ENCODE data around the gene DNAI7.

DNAI7 gene

DNA sequence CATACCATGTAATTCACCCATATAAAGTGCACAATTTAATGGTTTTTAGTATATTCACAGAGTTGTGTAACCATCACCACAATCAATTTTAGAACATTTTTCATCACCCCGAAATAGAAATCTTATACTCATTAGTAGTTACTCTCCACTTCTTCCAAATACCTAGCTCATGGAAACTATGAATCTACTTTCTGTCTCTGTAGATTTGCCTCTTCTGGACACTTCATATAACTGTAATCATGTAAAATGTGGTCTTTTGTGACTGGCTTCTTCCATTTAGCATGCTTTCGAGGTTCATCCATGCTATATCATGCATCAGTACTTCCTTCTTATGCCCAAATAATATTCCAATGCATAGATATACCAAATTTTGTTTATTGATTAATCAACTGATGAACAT, 10.8 kb downstream of the DNAI7 start:
- DNase-seq: no peak

DNA sequence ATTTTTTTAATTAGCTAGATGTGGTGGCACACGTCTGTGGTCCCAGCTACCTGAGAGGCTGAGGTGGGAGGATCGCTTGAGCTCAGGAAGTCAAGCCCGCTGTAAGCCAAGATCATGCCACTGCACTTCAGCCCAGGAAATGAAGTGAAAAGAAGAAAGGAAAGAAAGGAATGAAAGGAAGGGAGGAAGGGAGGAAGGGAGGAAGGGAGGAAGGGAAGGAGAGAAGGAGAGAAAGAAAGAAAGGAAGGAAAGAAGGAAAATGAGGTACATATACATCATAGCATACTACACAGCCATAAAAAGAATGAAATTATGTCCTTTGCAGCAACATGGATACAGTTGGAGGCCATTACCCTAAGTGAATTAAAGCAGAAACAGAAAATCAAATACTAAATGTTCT, 12.2 kb downstream of the DNAI7 start:
- no peak for DNase-seq

DNA sequence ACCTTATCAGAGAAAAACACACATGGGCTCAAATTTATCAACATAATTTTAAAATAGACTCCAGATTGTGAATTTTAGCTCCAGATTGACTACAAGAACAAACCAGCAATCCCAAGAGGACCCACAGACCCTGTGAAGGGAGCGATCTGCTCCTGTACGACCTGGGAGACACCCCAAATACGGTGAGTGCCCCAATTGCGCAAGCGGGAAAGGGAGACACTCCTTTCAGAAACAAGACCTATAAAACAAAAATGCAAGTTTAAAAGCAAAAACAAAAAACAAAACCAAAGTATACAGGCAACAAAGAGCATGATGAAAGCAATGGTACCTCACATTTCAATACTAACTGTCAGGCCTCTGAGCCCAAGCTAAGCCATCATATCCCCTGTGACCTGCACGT, 32.1 kb downstream of the DNAI7 start:
- DNase-seq: no peak

DNA sequence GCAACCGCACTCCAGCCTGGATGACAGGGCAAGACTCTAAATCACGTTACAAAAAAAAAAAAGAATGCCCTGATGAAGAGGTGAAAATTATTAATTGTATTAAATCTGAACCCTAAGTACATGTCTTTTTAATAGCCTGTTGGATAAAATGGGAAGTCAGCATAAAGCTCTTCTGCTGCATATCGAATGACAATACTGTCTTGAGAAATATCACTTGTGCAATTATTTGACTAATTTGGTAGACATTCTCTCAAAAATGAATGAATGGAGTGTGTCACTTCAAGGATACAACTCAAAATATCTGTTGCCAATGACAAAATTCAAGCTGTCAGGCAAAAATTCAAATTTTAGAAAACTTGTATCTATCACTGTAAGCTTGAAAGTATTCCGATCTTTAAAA, 38.9 kb downstream of the DNAI7 start:
- DNase-seq: peak; percentile 2 to 63

DNA sequence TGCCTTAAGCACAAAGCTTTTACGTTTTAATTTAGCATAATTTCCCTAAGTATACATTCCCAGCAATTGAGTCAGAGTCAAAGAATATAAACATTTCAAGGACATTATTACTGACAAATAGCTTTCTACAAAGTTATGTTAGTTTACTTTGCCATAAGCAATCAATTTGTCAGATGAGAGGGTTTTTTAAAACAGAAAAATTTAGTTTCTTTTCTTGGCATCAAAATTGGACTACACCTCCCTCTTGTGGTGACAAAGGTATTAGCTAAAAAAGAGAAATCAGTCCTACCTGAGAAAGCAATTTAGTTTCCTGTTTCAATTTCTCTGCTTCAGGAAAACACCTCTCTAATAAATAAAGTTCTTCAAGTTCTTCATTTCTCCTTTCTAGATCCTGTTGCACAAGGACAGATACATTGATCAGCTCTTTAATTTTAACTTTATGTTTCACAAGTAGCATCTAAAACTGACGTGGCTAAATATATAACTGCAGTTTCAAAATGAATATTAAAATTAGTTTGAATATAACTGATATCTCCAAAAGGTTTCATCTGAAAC, 39.9 kb downstream of the DNAI7 start:
- DNase-seq: peak; percentile 3 to 23

DNA sequence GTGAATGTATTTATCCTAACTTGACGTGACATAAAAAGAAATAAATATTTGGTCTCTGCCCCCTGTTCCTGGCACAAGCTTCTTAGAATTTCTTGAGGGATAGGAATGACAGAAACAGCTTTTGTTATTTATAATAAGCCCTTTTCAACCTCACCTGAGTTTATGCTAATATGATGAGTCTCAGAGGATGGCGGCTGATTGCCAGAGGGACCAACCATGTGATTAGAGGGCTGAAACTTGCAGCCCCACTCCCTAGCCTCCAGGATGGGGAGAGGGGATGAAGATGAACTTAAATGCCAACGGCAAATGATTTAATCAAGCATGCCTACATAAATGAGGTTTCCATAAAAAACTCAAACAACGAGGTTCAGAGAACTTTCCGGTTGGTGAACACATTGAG, 42.9 kb downstream of the DNAI7 start:
- no peak for DNase-seq

DNA sequence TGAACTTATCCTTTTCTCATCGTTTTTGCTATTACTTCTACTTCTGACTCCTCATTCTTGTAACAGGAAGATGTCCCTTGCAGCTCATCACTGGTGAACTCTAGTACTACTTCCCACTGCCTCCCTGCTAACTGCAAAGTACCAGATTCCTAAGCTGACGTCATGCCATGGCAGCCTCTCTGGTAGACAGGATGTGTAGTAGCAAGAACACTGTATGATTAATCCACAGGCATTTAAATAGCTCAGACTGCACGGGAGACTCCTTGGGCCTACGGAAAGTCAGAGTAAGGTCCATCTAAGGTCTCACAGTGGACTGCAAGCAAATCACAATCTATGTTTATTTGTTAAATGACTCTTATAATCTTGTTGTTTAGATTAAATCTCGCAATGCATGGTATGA, 43.5 kb downstream of the DNAI7 start:
- peak; percentile 16 to 48 for DNase-seq

DNA sequence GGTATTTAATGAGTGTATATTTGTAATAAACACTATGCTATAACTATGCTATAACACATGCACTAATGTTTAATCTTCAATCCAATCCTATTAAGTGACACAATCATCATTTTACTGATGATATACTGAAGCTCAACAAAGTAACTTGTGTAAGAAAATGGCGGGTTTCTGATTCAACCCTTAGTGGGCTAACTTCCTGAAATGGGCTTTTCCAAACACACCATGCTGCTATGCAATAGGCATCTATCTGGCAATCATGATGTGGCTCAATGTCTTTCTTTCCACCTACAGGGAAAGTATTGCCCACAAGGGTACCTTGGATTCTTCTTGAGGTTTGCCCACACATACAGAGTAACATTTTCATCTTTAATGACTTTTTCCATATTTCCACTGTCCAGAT, 48.3 kb downstream of the DNAI7 start:
- peak; percentile 60 to 64 for DNase-seq

DNA sequence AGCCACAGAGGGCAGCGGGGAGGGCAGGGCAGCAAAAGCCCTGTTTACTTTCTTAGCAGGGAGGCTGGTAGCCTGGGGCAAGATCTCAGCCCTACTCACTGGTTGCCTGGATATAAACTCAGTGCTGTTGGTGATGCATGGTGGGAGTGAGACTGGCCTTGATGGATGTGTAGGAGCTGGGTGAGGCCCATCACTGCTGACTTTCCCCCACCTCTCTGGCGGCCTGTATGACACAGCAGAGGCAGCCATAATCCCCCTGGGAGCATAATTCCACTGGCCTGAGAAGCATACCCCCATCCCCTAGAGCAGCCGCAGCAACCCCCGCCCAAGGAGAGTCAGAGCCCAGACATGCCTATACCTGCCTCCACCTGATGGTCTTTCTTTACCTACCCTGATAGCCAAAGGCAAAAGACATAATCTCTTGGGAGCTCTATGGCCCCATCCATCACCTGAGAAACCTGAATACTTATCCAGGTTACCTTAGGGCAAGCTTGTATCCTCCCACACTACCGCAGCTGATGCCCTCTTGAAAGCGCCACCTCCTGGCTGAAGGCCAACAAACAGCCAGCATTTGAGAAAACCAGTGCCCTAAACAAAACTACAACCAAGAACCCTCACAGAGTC, 59.3 kb downstream of the DNAI7 start:
- no peak for DNase-seq

DNA sequence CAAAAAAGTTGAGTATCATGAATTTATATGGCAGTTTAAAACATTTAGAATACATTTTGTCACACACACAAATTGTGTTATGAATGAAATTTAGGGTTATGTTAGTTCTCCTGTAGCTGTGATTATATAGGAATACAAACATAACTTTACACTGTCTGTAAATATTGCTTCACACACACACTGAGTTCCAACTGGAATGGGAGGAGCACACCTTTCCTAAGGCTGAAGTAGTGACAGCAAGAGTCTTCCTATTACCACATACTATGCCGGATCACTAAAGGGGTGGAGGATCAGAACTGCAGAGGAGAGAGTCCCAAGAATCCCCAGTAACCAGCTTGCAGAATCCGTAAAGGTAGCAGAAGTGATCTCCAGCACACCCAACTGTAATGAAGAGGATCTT, 63.7 kb downstream of the DNAI7 start:
- no peak for DNase-seq

DNA sequence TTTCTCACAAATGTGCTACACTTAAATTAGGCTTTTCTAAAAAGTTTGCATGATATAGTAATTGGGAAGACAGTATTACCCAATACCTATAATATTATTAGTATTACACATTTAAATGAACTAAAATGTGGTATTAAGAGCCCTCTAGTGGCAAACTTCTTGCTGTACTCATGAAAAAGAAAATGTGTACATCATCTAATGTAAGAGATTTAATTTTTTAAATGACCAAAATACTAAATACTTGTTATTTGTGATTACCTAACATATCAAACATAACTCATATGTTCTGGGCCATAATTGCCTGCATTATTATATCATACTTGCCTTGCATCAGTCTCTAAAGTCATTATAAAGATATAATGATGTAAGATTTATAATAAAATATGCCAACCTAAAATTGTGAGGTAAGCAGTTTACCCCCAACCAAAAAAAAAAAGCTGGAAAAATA, 64.2 kb downstream of the DNAI7 start:
- DNase-seq: peak; percentile 45 to 75

DNA sequence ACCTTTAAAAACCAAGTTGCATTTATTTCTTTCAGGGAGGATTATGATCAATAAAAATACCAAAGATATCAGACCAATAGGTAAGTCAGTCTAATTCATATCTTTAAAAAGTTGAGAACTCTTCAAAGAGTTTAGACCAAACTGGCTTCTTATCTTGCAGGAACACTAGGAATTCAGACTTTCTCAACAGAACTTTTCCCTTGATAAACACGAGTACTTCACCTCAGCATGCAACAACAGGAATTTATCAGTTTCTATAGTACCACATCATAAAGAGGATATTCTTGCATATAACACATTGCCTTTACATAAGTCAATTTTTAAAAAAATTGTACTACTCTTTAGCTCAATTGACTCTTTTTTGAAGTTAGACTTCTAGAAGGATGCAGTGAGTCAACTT, 68.2 kb downstream of the DNAI7 start:
- no peak for DNase-seq

DNA sequence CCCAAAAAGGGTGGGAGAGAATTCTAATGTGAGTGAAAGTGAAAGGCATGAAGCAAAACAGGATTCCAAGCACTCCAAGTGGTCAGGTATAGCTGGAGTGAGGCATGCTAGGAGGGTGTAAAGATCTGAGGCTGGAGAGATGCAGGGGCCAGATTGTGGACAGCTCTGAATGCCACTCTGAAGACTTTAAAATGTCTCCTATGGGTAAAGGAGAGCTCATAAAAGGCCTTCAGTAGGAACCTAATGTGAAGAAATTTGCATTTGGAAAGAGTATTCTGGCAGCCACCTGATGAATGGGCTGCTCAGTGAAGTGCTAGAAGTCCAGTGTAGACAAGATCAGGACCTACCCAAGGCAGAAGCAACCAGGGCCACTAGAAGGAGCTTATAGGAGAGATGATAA, 68.9 kb downstream of the DNAI7 start:
- DNase-seq: no peak

DNA sequence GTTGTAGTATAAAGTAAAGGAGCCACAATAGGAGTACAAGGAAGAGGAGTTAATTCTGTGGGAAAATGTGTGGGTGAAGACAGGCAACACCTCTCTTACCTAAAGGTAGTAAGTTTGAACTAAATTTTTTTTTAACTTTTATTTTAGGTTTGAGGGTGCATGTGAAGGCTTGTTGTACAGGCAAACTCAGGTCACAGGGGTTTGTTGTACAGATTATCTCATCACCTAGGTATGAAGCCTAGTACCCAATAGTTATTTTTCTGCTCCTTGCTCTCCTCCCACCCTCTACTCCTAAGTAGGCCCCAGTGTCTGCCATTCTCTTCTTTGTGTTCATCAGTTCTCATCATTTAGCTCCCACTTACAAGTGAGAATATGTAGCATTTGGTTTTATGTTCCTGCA, 70.5 kb downstream of the DNAI7 start:
- DNase-seq: no peak

DNA sequence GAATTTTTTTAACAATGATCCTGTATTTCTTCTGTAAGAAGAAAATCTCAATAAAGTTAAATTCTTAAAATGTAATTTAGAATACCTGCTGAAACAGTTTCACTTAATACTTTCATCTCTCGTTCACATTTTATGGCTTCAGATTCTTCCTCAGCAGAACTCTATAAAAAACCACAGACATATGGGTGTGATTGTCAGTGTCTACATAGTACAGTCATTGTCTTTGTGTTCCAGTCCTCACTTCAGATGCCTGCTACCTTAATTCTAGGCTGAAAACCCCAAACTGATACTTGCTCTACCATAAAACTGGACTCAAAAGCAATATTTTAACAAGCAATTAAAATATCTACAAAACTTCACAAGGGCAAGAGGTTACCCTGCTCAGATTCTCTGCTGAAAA, 71.8 kb downstream of the DNAI7 start:
- DNase-seq: no peak

DNA sequence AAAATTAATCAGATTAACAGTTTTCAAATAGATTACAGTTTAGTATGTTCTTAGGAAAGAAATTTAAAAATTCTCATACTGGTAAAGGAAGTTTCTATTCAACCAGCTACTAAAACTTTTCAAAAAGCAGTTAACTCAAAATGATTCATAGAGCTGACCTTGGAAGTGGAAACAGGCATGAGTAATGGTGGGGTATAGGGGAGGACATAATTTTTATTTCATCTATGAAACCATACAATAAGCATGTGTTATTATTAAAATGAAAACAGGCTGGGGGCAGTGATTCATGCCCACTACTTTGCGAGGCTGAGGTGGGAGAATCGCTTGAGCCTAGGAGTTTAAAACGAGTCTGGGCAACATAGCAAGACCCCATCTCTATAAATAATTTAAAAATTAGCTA, 73.0 kb downstream of the DNAI7 start:
- no peak for DNase-seq

DNA sequence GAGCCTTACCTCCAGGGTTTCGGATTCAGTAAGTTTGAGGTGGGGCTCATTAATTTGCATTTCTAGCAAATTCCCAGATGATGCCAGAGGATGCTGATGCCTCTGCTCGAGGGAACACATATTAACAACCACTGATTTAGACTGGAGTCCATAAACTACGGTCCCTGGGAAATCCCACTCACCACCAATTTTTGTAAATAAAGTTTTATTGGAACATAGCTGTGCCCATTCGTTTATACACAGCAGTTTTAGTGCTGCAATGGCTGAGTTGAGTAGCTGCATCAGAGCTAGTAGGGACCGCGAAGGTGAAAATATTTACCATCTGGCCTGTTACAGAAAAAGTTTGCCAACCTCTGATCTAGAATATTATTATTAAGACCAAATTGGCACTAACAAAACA, 73.8 kb downstream of the DNAI7 start:
- DNase-seq: no peak

DNA sequence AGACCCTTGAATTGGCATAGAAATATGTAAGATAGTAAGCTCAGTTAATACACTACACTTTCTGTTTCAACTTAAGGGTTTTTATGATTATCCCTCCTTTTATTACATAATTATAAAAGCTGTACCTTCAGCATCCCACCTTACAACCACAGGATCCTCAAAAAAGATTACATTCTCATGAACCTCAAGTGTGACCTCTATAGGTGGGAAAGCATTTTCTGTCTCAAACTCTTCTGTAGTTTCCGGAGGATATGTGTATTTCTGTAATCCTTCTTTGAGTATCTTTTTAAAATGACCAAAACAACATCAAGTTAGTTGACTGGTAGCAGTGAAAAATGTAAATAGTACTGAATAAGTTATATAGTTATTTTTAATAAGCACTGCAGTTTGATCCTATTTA, 75.9 kb downstream of the DNAI7 start:
- DNase-seq: no peak

DNA sequence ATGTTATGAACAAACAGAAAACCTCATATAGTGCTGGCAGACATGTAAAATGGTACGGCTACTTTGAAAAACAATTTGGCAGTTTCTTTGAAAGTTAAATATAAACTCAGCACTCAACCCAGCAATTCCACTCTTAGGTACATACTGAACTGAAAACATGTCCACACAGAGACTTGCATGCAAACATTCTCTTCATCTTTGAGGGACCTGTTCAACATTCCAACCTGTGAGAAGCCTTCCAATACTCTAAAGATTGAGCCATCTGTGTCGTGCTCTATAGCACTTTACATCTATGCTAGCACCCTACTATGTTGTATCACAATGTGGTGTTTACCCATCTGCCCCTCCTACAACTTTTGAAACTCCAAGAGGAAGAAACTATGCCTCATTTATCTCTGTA, 79.3 kb downstream of the DNAI7 start:
- no peak for DNase-seq

DNA sequence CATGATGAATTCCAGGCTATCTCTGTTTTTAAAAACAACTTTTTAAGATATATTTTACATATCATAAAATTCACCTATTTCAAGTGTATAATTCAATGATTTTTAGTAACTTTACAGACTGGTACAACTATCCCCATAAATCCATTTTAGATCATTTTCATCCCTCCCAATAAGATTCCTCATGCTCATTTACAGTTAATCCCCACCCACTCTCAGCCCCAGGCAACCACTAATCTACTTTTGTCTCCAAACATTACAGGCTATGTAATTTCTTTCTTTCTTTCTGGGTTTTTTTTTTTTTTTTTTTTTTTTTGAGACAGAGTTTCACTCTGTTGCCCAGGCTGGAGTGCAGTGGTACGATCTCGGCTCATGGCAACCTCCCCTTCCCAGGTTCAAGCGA, 81.3 kb downstream of the DNAI7 start:
- no peak for DNase-seq

DNA sequence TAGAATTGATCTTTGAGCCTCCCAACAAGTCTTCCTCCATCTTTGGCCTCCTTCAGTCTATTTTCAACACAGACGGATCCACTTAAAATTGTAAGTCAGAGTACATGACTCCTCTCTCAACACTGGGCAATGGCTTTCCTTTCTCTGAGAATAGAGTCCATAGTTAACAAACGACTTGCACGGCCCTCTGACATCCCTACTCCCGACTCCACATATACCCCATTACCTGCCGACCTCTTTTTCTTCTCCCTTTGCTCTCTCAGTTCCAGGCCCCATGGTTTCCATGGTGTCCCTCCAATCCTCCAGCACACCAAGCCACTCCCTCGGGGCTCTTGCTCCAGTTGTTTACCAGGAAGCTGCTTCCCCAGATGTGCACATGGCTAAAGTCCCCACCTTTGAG, 84.7 kb downstream of the DNAI7 start:
- DNase-seq: no peak

DNA sequence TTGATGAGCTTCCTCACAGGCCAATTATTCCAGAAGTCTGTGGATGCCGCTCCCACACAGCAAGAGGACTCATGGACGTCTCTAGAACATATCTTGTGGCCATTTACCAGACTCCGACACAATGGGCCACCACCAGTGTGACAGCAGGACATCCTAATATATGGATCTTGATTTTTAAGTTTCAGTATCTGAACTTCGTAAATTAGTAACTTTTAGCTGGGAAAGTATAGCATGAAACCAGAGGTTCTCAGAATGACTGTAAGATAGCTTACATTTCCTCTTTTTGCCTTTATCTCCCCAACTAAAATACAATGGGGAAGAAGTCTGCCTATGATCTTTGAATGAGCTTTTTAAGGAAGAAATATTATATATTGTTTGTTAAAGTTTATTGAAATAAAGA, 87.0 kb downstream of the DNAI7 start:
- peak; percentile 13 to 45 for DNase-seq

DNA sequence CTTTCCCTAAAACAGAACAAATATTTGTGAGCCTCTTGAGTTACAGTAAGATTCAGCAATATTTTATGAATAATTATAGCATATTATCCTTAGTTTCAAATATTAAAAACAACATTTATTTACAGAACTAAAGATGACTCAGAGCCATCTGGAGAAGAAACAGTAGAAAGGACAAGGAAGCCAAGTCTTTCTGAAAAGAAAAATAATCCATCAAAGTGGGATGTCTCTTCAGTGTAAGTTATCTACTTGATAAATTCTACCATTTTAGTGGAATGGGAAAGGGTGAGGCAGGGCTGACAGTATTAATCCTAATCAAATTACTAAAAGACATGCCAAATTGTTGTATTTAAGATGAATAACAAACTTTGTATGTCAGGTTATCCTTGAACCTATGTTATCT, 88.1 kb downstream of the DNAI7 start:
- no peak for DNase-seq

DNA sequence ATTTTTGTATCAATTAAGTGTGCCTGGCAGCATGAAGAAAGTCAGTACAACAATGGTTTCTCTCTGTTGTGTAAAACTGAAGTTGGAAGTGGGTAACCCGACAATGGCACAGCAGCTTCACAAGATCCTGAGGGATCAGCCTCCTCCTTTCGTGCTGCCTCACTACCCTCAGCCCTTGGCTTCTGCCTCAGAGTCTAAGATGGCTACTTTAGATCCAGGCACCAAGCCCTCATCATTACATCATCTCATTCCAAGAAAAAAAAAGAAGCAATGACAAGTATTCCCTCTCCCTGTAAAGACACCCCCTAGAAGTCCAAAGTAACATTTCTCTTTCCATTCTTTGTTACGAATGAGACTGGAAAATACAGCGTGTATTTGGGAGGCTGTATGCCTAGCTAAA, 92.6 kb downstream of the DNAI7 start:
- no peak for DNase-seq

DNA sequence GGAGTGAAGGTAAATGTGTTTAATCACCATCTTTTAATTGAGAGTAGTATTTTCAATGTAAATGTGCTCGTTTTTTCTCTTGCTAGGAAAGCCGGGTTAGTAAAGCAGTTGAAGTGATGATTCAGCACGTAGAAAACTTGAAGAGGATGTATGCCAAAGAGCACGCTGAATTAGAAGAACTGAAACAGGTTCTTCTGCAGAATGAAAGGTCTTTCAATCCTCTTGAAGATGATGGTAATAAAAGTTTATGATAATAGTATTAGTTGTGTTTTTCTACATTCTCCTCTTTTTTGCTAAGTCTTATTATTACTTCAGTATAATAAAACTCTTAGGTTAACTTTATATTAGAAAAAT, 93.9 kb downstream of the DNAI7 start:
- DNase-seq: peak; percentile 4 to 8
